Panc1 (cell line): Measurements from ENCODE around the gene LHFPL4.

Experiments used
- POLR2AphosphoS5 ChIP-seq: IDR thresholded peaks from 2 replicates; pipeline ENCODE4 v1.6.1; 2012; ENCODE audit warnings: mild to moderate bottlenecking, low read depth, low read length, moderate library complexity
- TCF7L2 ChIP-seq: IDR thresholded peaks from 2 replicates; pipeline ENCODE4 v1.6.1; 2011; ENCODE audit warnings: mild to moderate bottlenecking, low read depth, low read length, inconsistent platforms
- TF ChIP-seq, protein P1 (sequence below), 2 experiments: IDR thresholded peaks; 2 replicates each; pipeline ENCODE4 v1.6.1; 2011 to 2012; ENCODE audit warnings: low read depth in 2 of 2, control low read depth in 1 of 2, low read length in 1 of 2, mild to moderate bottlenecking in 1 of 2, moderate library complexity in 1 of 2; ENCODE audit not compliant: insufficient read depth in 1 of 2

DNA sequence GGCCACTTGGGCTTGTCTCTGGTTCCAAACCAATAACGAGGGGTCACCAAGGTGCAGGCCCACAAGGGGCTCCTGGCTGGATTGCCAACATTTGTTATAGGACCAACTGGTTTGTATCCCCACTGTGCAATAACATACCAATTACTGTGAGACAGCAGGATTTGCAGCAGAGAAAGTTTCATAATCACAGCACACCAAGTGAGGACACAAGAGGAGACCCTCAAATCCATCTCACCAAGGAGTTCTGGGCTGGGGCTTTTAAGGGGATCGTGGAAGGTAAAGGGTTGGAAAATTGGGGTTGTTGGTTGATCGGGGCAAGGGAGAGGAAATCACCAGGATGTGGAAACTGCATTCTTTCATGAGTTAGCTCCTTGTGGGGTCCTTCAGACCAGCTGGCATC, 29.7 kb upstream of the LHFPL4 start:
- TF ChIP-seq TCF7L2 = no peak
- no peak for TF ChIP-seq POLR2AphosphoS5
- TF ChIP-seq, protein P1, sequence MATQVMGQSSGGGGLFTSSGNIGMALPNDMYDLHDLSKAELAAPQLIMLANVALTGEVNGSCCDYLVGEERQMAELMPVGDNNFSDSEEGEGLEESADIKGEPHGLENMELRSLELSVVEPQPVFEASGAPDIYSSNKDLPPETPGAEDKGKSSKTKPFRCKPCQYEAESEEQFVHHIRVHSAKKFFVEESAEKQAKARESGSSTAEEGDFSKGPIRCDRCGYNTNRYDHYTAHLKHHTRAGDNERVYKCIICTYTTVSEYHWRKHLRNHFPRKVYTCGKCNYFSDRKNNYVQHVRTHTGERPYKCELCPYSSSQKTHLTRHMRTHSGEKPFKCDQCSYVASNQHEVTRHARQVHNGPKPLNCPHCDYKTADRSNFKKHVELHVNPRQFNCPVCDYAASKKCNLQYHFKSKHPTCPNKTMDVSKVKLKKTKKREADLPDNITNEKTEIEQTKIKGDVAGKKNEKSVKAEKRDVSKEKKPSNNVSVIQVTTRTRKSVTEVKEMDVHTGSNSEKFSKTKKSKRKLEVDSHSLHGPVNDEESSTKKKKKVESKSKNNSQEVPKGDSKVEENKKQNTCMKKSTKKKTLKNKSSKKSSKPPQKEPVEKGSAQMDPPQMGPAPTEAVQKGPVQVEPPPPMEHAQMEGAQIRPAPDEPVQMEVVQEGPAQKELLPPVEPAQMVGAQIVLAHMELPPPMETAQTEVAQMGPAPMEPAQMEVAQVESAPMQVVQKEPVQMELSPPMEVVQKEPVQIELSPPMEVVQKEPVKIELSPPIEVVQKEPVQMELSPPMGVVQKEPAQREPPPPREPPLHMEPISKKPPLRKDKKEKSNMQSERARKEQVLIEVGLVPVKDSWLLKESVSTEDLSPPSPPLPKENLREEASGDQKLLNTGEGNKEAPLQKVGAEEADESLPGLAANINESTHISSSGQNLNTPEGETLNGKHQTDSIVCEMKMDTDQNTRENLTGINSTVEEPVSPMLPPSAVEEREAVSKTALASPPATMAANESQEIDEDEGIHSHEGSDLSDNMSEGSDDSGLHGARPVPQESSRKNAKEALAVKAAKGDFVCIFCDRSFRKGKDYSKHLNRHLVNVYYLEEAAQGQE (IDR thresholded peaks at IDR 0.05; ENCODE audit: insufficient read depth in 1 of 2, low read depth in 2 of 2, low read length in 1 of 2) = no peak
